Transverse colon (tissue), 4 donors: Measurements from ENCODE around the gene IP6K1. TPM values are rescaled to one million over a fixed set of nuclear protein-coding genes. Genes with fewer than 3 reads are reported as not detected.

ENCODE experiments used
- DNase-seq: peaks from one replicate; pipeline ENCODE4 v3.0.0-alpha.2; 2019
- H3K27ac ChIP-seq, 4 donors: fragments of 200-600 bp; sonication (generic); 2 replicates each; pipeline ENCODE4 v1.5.1; 2016 to 2018; ENCODE audit warnings: inconsistent platforms in 4 of 4
- H3K27me3 ChIP-seq: fragments of 200-600 bp; sonication (generic); 2 replicates; pipeline ENCODE4 v1.5.1; 2017; ENCODE audit warnings: inconsistent platforms
- H3K36me3 ChIP-seq, 4 donors: fragments of 200-600 bp; sonication (generic); 2 replicates each; pipeline ENCODE4 v1.5.1; 2017 to 2019; ENCODE audit warnings: inconsistent platforms in 4 of 4
- H3K4me1 ChIP-seq, 4 donors: fragments of 200-600 bp; sonication (generic); 2 replicates each; pipeline ENCODE4 v1.5.1; 2017 to 2020; ENCODE audit warnings: inconsistent platforms in 4 of 4
- H3K4me3 ChIP-seq, 4 donors: fragments of 200-600 bp; sonication (generic); 1 replicate in 1 of 4; 2 replicates in 3 of 4; pipeline versions ENCODE4 v1.5.1 to v1.6.1; 2017 to 2019; ENCODE audit warnings: inconsistent platforms in 4 of 4
- H3K9me3 ChIP-seq, 2 donors: fragments of 200-600 bp; sonication (generic); 2 replicates each; pipeline ENCODE4 v1.5.1; 2017 to 2019; ENCODE audit warnings: inconsistent platforms in 2 of 2
- CTCF ChIP-seq, 5 experiments: fragments of 200-600 bp in 3 of 5; fragments of 450-650 bp in 2 of 5; sonication (generic) in 3 of 5; IDR thresholded peaks; 1 replicate in 2 of 5; 2 replicates in 3 of 5; pipeline ENCODE4 v1.5.1; 2016 to 2017; ENCODE audit warnings: antibody characterized with exemption in 5 of 5, inconsistent platforms in 3 of 5, mild to moderate bottlenecking in 2 of 5, moderate library complexity in 1 of 5
- EP300 ChIP-seq: sonication (generic); formaldehyde crosslinking; IDR thresholded peaks from one replicate; pipeline ENCODE4 v1.6.1; 2017; ENCODE audit warnings: antibody characterized with exemption, low read depth
- POLR2A ChIP-seq: fragments of 450-650 bp; IDR thresholded peaks from one replicate; pipeline ENCODE4 v1.6.1; 2016; ENCODE audit warnings: antibody characterized with exemption, mild to moderate bottlenecking, moderate library complexity
- POLR2AphosphoS5 ChIP-seq, 3 donors: sonication (generic); formaldehyde crosslinking; IDR thresholded peaks; one replicate each; pipeline ENCODE4 v1.6.1; 2016; ENCODE audit warnings: antibody characterized with exemption in 3 of 3
- WGBS, 2 donors: methylation state at CpG; one replicate each; pipeline ENCODE4 v1.1.5; 2018; ENCODE audit warnings: low coverage in 1 of 2; 5-methylcytosine and 5-hydroxymethylcytosine counted together
- in situ Hi-C, 4 donors: fragments of 200-750 bp; cut with MboI; loops; one replicate each; pipeline versions ENCODE4 v1.15.0 to v1.15.1; 2017; ENCODE audit warnings: low sequenced_read_pairs in 3 of 4, low pct_ligation_motif_present in 1 of 4, low pct_unique_long_range_greater_than_20kb in 1 of 4
- intact Hi-C: fragments of 100-400 bp; cut with DNase I; formaldehyde crosslinking; loops from one replicate; pipeline ENCODE4 v1.15.1; 2023; ENCODE audit warnings: low total_unique reads
- total RNA-seq, 4 donors: library from RNA; depleted of rRNA; stranded (reverse); fragments of >200 nt; gene quantifications; one replicate each; pipeline ENCODE4 v1.1.0, GENCODE V29; 2016

Gene IP6K1
- total RNA-seq, 4 donors from 2014 or later, result 20.5 to 40.7 (median 39.7) TPM

- peaks cover 11 to 21% (median 17%) of the 10 kb centered on the region in 4 donors for H3K4me1 ChIP-seq
- H3K27me3 ChIP-seq, result no peaks in the 10 kb centered on the region
- whole genome bisulfite sequencing, 2 donors, result 4% methylated on average over 9 of the region's 9 CpGs; no CpG with 5 or more reads in 1 of the 2 donors
- in situ Hi-C loops (no loop called here), intact Hi-C loops (no loop called here)
- H3K36me3 ChIP-seq, result peaks cover 0 to 6% (median 0%) of the 10 kb centered on the region in 4 donors
- no peaks in the 10 kb centered on the region for H3K9me3 ChIP-seq
- peak; percentile 63 for DNase-seq
- TF ChIP-seq CTCF (IDR thresholded peaks at IDR 0.05) (no peak), EP300 (no peak), POLR2A (peak; percentile 35), POLR2AphosphoS5 (IDR thresholded peaks at IDR 0.05) (peak in 2 of 3 donors; percentile 12 to 40)
- peak within 1 kb of the TSS; percentile 30 to 58 (median 41) for H3K4me3 ChIP-seq
- peak within 1 kb of the TSS; percentile 74 to 85 (median 84) for H3K27ac ChIP-seq
Measured at GRCh38 chr3:49813497-49814174, 27.3 kb upstream of the IP6K1 start, which contains the start of gene UBA7. Gene UBA7, minus strand, starts transcription at chr3:49813953. Its CDS starts 166 bp downstream, at chr3:49813787.

GRCh38 chr3:49812916-49813496, 26.7 kb upstream of the IP6K1 start:
- intact Hi-C loops (no loop called here), in situ Hi-C loops (no loop called here)
- DNase-seq, result no peak
- H3K4me3 ChIP-seq, result peak overlapping the region; percentile 30 to 58 (median 41)
- H3K27ac ChIP-seq, result peak overlapping the region; percentile 74 to 85 (median 84)
- peaks cover 11 to 21% (median 17%) of the 10 kb centered on the region in 4 donors for H3K4me1 ChIP-seq
- no peaks in the 10 kb centered on the region for H3K27me3 ChIP-seq
- H3K9me3 ChIP-seq, result no peaks in the 10 kb centered on the region
- WGBS, 2 donors, result 28% methylated on average over 7 of the region's 9 CpGs; no CpG with 5 or more reads in 1 of the 2 donors
- peaks cover 0 to 6% (median 0%) of the 10 kb centered on the region in 4 donors for H3K36me3 ChIP-seq
- TF ChIP-seq EP300, result no peak
- TF ChIP-seq POLR2AphosphoS5 (IDR thresholded peaks at IDR 0.05), result no peak
- TF ChIP-seq POLR2A, result no peak
- TF ChIP-seq CTCF (IDR thresholded peaks at IDR 0.05), result no peak

GRCh38 chr3:49807431-49808114, 21.2 kb upstream of the IP6K1 start:
- DNase-seq, result no peak
- Histone ChIP-seq H3K27ac (peak overlapping the region in 1 of 4 donors; percentile 31), H3K4me3 (no peak overlapping the region), H3K36me3 (peaks cover 0 to 6% (median 0%) of the 10 kb centered on the region in 4 donors), H3K9me3 (no peaks in the 10 kb centered on the region), H3K27me3 (no peaks in the 10 kb centered on the region), H3K4me1 (peaks cover 2 to 37% (median 25%) of the 10 kb centered on the region in 4 donors)
- in situ Hi-C loops (no loop called here), intact Hi-C loops (no loop called here)
- WGBS, 2 donors, result 82% methylated on average over 10 of the region's 13 CpGs; no CpG with 5 or more reads in 1 of the 2 donors
- TF ChIP-seq POLR2A, result no peak

GRCh38 chr3:49806850-49807249, 20.5 kb upstream of the IP6K1 start:
- intact Hi-C loops (no loop called here), in situ Hi-C loops (no loop called here)
- no peaks in the 10 kb centered on the region for H3K27me3 ChIP-seq
- peak overlapping the region; percentile 46 to 83 (median 70) for H3K27ac ChIP-seq
- no peaks in the 10 kb centered on the region for H3K9me3 ChIP-seq
- H3K36me3 ChIP-seq, result peaks cover 0 to 6% (median 0%) of the 10 kb centered on the region in 4 donors
- H3K4me3 ChIP-seq, result no peak overlapping the region
- 79% methylated on average over 2 of the region's 2 CpGs; no CpG with 5 or more reads in 1 of the 2 donors for WGBS, 2 donors
- TF ChIP-seq EP300 (no peak), POLR2AphosphoS5 (IDR thresholded peaks at IDR 0.05) (no peak), CTCF (IDR thresholded peaks at IDR 0.05) (no peak), POLR2A (no peak)
- peaks cover 0 to 30% (median 24%) of the 10 kb centered on the region in 4 donors for H3K4me1 ChIP-seq
- no peak for DNase-seq
